Right lobe of liver (tissue), 4 donors: ENCODE measurements around the gene KIAA1671.

Experiments
- CTCF ChIP-seq, 4 donors: fragments of 200-600 bp in 3 of 4; fragments of 450-650 bp in 1 of 4; IDR thresholded peaks; one replicate each; pipeline versions ENCODE4 v1.5.1 to v1.8.0; 2016 to 2022; ENCODE audit warnings: antibody characterized with exemption in 4 of 4, mild to moderate bottlenecking in 2 of 4
- POLR2A ChIP-seq: fragments of 450-650 bp; IDR thresholded peaks from one replicate; pipeline ENCODE4 v1.6.1; 2017; ENCODE audit warnings: antibody characterized with exemption, mild to moderate bottlenecking
- donor health status: DM: no; HTN: no; CAD: no.
- donor health status: DM: no; HTN: no; CAD: no.
- donor health status: DM: no; HTN: yes; CAD: no.

GRCh38 chr22:24973872-24974271, 21.4 kb downstream of the KIAA1671 start:
- TF ChIP-seq CTCF (IDR thresholded peaks at IDR 0.05) (no peak), POLR2A (no peak)
